ENCODE measurements around the gene TIGIT.
"Not testable (repeated sequence)": the region's sequence is repeated elsewhere in the genome, so short reads cannot be mapped to it uniquely, and the experiment has no call there.

TIGIT gene

GRCh38 chr3:114272271-114272670 is 21.6 kb upstream of the TIGIT start:
- H3K4me3 ChIP-seq (ENCODE audit: low read depth, low read length): no peak overlapping the region
- no peak for DNase-seq (ENCODE audit: low read depth, low spot score)
- ChIA-PET CTCF (no interaction called here), POLR2A (no interaction called here)
- TF ChIP-seq CTCF (IDR thresholded peaks at IDR 0.05; ENCODE audit: insufficient read depth, low read length, missing control alignments): no peak

- TF ChIP-seq CTCF (IDR thresholded peaks at IDR 0.05; ENCODE audit: insufficient read depth, low read length, missing control alignments): no peak
- CTCF ChIA-PET: interaction anchor here (1.3 kb wide), 1 partner anchor 18 kb away, joined by 4 read pairs; the partner anchor contains the start of gene TIGIT
- H3K4me3 ChIP-seq (ENCODE audit: low read depth, low read length): no peak overlapping the region
- no peak for DNase-seq (ENCODE audit: low read depth, low spot score)
- POLR2A ChIA-PET: no interaction called here
Observed at GRCh38 chr3:114274929-114275328, 18.9 kb upstream of the TIGIT start.

- CTCF ChIA-PET; DNase-seq (ENCODE audit: low read depth, low spot score); POLR2A ChIA-PET; H3K4me3 ChIP-seq (ENCODE audit: low read depth, low read length): not testable (repeated sequence)
Observed at GRCh38 chr3:114276856-114277255, 17.0 kb upstream of the TIGIT start.

- no peak for TF ChIP-seq CTCF (IDR thresholded peaks at IDR 0.05; ENCODE audit: insufficient read depth, low read length, missing control alignments)
- CTCF ChIA-PET: no interaction called here
- H3K4me3 ChIP-seq (ENCODE audit: low read depth, low read length): no peak overlapping the region
- DNase-seq (ENCODE audit: low read depth, low spot score): no peak
- POLR2A ChIA-PET: no interaction called here
Observed at GRCh38 chr3:114284644-114285043, 9.2 kb upstream of the TIGIT start.

- H3K4me3 ChIP-seq (ENCODE audit: low read depth, low read length): no peak overlapping the region
- no peak for DNase-seq (ENCODE audit: low read depth, low spot score)
- ChIA-PET POLR2A (no interaction called here), CTCF (no interaction called here)
- TF ChIP-seq CTCF (IDR thresholded peaks at IDR 0.05; ENCODE audit: insufficient read depth, low read length, missing control alignments): no peak
Observed at GRCh38 chr3:114285648-114286230, 8.1 kb upstream of the TIGIT start.

GRCh38 chr3:114286266-114286665 is 7.6 kb upstream of the TIGIT start:
- ChIA-PET CTCF (no interaction called here), POLR2A (no interaction called here)
- TF ChIP-seq CTCF (IDR thresholded peaks at IDR 0.05; ENCODE audit: insufficient read depth, low read length, missing control alignments): no peak
- no peak for DNase-seq (ENCODE audit: low read depth, low spot score)
- H3K4me3 ChIP-seq (ENCODE audit: low read depth, low read length): no peak overlapping the region

All from AG04449 (cell line).